Prostate gland (tissue), 2 donors: ENCODE data around the gene SNAPC1. TPM values are rescaled to one million over a fixed set of nuclear protein-coding genes. Genes with fewer than 3 reads are reported as not detected.

ENCODE experiments used
- DNase-seq: peaks from one replicate; pipeline ENCODE4 v3.0.0-alpha.2; 2019; ENCODE audit warnings: low spot score
- H3K27ac ChIP-seq, 2 donors: fragments of 200-600 bp; sonication (generic); 2 replicates each; pipeline ENCODE4 v1.5.1; 2017 to 2019
- H3K27me3 ChIP-seq: fragments of 200-600 bp; sonication (generic); replicated peaks from 2 replicates; pipeline ENCODE4 v1.5.1; 2019; ENCODE audit not compliant: insufficient read depth
- H3K36me3 ChIP-seq, 2 donors: fragments of 200-600 bp; sonication (generic); 1 replicate in 1 of 2; 2 replicates in 1 of 2; pipeline versions ENCODE4 v1.5.1 to v1.8.1; 2017 to 2019
- H3K4me1 ChIP-seq: fragments of 200-600 bp; sonication (generic); replicated peaks from 2 replicates; pipeline ENCODE4 v1.5.1; 2019
- H3K4me3 ChIP-seq, 2 donors: fragments of 200-600 bp; sonication (generic); 2 replicates each; pipeline ENCODE4 v1.5.1; 2017 to 2019
- H3K9me3 ChIP-seq: fragments of 200-600 bp; sonication (generic); 2 replicates; pipeline ENCODE4 v1.5.1; 2017
- POLR2A ChIP-seq: fragments of 450-650 bp; IDR thresholded peaks from one replicate; pipeline ENCODE4 v1.6.1; 2016; ENCODE audit warnings: antibody characterized with exemption, mild to moderate bottlenecking
- POLR2AphosphoS5 ChIP-seq: sonication (generic); formaldehyde crosslinking; IDR thresholded peaks from one replicate; pipeline ENCODE4 v1.6.1; 2017; ENCODE audit warnings: antibody characterized with exemption
- WGBS: methylation state at CpG from one replicate; pipeline ENCODE4 v1.1.5; 2018; 5-methylcytosine and 5-hydroxymethylcytosine counted together
- intact Hi-C: fragments of 100-400 bp; cut with DNase I; formaldehyde crosslinking; loops from one replicate; pipeline ENCODE4 v1.14.2; 2022
- total RNA-seq, 2 donors: library from RNA; depleted of rRNA; stranded (reverse); fragments of >200 nt; gene quantifications; one replicate each; pipeline ENCODE4 v1.1.0, GENCODE V29; 2016
- TF ChIP-seq, protein P1 (sequence below), 4 experiments: fragments of 200-600 bp in 2 of 4; fragments of 450-650 bp in 2 of 4; sonication (generic) in 2 of 4; IDR thresholded peaks; 1 replicate in 3 of 4; 2 replicates in 1 of 4; pipeline ENCODE4 v1.5.1; 2016 to 2019; ENCODE audit warnings: antibody characterized with exemption in 4 of 4, mild to moderate bottlenecking in 2 of 4, moderate library complexity in 2 of 4

SNAPC1 gene
- total RNA-seq, 2 donors from 2014 or later: 10.2 to 10.7 TPM

DNA sequence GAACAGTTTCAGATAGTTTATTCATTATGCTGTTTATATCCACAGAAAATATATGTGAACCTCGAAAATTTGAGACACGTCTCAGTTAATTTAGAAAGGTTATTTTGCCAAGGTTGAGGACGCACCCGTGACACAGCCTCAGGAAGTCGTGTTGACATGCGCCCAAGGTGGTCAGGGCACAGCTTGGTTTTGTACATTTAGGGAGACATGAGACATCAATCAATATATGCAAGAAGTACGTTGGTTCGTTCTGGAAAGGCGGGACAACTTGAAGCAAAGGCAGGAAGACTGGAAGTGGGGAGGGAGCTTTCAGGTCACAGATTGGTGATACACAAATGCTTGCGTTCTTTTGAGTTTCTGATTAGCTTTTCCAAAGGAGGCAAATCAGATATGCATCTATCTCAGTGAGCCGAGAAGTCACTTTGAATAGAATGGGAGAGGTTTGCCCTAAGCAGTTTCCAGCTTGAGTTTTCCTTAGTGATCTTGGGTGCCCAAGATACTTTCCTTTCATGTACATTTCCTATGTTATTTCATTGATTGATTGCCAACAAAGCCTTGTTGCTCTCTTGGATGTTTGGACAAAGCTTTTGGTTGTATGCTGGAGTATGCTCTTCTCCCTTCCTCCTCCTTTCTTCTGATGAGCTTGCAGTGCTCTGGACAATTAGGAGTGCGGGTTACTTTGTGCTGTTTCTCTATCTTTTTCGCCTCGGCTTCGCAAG, 3.2 kb downstream of the SNAPC1 start:
- Histone ChIP-seq H3K4me1 (peaks cover 5% of the 10 kb centered on the region), H3K36me3 (no peaks in the 10 kb centered on the region), H3K9me3 (no peaks in the 10 kb centered on the region), H3K27ac (peak overlapping the region; percentile 86 to 90), H3K4me3 (peak overlapping the region; percentile 5 to 13), H3K27me3 (no peaks in the 10 kb centered on the region)
- whole genome bisulfite sequencing: 41% methylated on average over 15 of the region's 15 CpGs
- DNase-seq: peak; percentile 36
- intact Hi-C loops: no loop called here
- TF ChIP-seq, protein P1, sequence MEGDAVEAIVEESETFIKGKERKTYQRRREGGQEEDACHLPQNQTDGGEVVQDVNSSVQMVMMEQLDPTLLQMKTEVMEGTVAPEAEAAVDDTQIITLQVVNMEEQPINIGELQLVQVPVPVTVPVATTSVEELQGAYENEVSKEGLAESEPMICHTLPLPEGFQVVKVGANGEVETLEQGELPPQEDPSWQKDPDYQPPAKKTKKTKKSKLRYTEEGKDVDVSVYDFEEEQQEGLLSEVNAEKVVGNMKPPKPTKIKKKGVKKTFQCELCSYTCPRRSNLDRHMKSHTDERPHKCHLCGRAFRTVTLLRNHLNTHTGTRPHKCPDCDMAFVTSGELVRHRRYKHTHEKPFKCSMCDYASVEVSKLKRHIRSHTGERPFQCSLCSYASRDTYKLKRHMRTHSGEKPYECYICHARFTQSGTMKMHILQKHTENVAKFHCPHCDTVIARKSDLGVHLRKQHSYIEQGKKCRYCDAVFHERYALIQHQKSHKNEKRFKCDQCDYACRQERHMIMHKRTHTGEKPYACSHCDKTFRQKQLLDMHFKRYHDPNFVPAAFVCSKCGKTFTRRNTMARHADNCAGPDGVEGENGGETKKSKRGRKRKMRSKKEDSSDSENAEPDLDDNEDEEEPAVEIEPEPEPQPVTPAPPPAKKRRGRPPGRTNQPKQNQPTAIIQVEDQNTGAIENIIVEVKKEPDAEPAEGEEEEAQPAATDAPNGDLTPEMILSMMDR (IDR thresholded peaks at IDR 0.05): no peak
- TF ChIP-seq POLR2AphosphoS5: peak; percentile 24

DNA sequence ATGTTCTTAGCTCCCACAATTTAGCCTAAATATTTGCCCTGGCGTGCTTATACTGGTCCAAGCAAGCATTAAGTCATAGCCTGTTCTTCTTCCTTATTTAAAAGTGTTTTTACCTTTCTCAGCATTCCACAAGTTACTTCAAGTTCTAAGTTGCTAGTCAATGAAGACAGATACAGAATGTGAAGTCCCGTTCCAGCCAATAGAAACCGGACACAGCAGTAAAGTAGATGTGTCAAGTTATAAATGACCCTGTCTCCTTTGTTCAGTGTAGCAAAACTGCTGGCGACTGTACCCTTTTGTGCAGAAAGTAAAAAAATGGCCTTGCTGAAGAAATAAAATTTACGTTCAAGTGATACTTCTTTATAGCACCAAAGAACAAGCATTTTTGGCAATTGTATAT, 3.9 kb downstream of the SNAPC1 start:
- DNase-seq: peak; percentile 26

DNA sequence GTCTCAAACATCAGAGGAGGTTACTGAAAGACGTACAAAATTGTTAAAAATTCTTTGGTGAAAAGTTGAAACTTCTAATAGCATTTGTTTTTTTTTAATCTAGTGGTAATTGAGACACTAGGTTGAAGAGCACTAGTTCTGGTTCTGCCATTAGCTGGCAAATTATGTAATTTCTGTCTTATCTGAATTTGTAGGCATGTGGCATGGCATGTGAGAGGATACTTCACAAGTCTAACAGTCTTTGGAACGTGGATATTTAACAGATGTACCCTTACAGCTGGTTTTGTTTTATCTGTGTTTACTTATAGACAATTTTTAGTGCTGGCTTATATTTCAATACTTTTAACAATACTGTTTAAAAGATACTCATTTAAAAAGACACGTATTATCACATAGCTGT, 6.0 kb downstream of the SNAPC1 start:
- 70% methylated on average over 3 of the region's 3 CpGs for WGBS
- intact Hi-C loops: no loop called here
- Histone ChIP-seq H3K27ac (no peak overlapping the region), H3K27me3 (no peaks in the 10 kb centered on the region), H3K9me3 (no peaks in the 10 kb centered on the region), H3K4me3 (no peak overlapping the region), H3K36me3 (no peaks in the 10 kb centered on the region), H3K4me1 (peaks cover 5% of the 10 kb centered on the region)
- no peak for DNase-seq
- TF ChIP-seq, protein P1 (IDR thresholded peaks at IDR 0.05): no peak
- TF ChIP-seq POLR2A (no peak), POLR2AphosphoS5 (no peak)

More for the DNA sequence above, 3.9 kb downstream of the SNAPC1 start:
- Histone ChIP-seq H3K4me3 (peak overlapping the region; percentile 5 to 13), H3K4me1 (peaks cover 5% of the 10 kb centered on the region), H3K36me3 (no peaks in the 10 kb centered on the region), H3K27ac (peak overlapping the region; percentile 86 to 90), H3K27me3 (no peaks in the 10 kb centered on the region), H3K9me3 (no peaks in the 10 kb centered on the region)
- intact Hi-C loops: no loop called here
- 26% methylated on average over 5 of the region's 5 CpGs for WGBS
- TF ChIP-seq, protein P1 (IDR thresholded peaks at IDR 0.05): no peak
- TF ChIP-seq POLR2AphosphoS5 (no peak), POLR2A (no peak)

DNA sequence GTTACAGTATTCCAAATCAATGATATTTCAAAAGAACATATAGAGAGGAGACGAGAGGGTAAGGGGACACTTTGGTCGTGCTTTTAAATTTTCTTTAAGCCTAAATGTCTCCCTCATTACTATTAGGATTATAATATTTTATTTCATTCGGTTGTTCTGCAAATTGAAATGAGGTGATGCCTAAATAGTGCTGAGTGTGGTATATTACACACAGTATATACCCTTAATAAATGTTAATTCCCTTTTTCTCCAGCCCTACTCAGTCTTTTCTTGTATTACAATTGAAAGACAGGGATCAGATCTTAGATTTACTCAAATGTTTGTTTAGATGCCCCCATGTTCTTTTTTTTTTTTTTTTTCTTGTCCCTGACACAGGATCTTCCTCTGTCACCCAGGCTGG, 7.7 kb downstream of the SNAPC1 start:
- TF ChIP-seq, protein P1 (IDR thresholded peaks at IDR 0.05): no peak
- TF ChIP-seq POLR2A (no peak), POLR2AphosphoS5 (no peak)
- Histone ChIP-seq H3K27ac (no peak overlapping the region), H3K36me3 (no peaks in the 10 kb centered on the region), H3K9me3 (no peaks in the 10 kb centered on the region), H3K4me3 (no peak overlapping the region), H3K27me3 (no peaks in the 10 kb centered on the region), H3K4me1 (peaks cover 5% of the 10 kb centered on the region)
- 92% methylated on average over 3 of the region's 3 CpGs for whole genome bisulfite sequencing
- no peak for DNase-seq
- intact Hi-C loops: no loop called here

DNA sequence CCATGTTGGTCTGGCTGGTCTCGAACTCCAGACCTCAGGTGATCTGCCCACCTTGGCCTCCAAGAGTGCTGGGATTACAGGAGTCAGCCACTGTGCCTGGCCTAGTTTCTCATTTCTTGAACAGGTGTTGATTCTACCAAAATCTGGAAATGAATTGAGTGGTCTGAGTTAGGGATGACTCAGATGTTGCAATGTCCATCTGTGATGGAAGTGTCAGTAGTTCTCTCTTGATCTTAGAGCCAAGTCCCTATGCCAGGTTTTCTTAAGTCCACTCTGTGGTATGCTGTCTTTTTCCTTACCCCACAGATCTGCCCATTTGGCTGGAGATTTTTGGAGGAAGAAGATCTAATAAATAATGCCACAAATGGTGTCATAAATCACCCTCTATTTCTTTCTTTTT, 12.6 kb downstream of the SNAPC1 start:
- intact Hi-C loops: no loop called here
- Histone ChIP-seq H3K4me1 (no peaks in the 10 kb centered on the region), H3K27ac (no peak overlapping the region), H3K4me3 (no peak overlapping the region), H3K36me3 (no peaks in the 10 kb centered on the region), H3K27me3 (no peaks in the 10 kb centered on the region), H3K9me3 (no peaks in the 10 kb centered on the region)
- TF ChIP-seq, protein P1 (IDR thresholded peaks at IDR 0.05): no peak
- TF ChIP-seq POLR2AphosphoS5 (no peak), POLR2A (no peak)
- 100% methylated on average over 1 of the region's 1 CpG for WGBS
- DNase-seq: no peak
